Upper lobe of right lung (tissue), 1 donor: Measurements from ENCODE around the gene ARL13B. TPM values are rescaled to one million over a fixed set of nuclear protein-coding genes. Genes with fewer than 3 reads are reported as not detected.
"Not testable (repeated sequence)": the region's sequence is repeated elsewhere in the genome, so short reads cannot be mapped to it uniquely, and the experiment has no call there.

Experiments used
- ATAC-seq: fragments of 200-7000 bp; cut with Tn5 transposase; one replicate; pipeline ENCODE4 v1.9.1; 2020; ENCODE audit warnings: mild to moderate bottlenecking, moderate library complexity
- DNase-seq: peaks from one replicate; pipeline ENCODE4 v3.0.0-alpha.2; 2020
- H3K27ac ChIP-seq: fragments of 200-600 bp; one replicate; pipeline ENCODE4 v1.8.0; 2022
- H3K27me3 ChIP-seq: fragments of 200-600 bp; one replicate; pipeline ENCODE4 v1.8.0; 2022; ENCODE audit warnings: mild to moderate bottlenecking
- H3K36me3 ChIP-seq: fragments of 200-600 bp; one replicate; pipeline ENCODE4 v1.8.0; 2022
- H3K4me1 ChIP-seq: fragments of 200-600 bp; one replicate; pipeline ENCODE4 v1.8.0; 2022
- H3K4me3 ChIP-seq: fragments of 200-600 bp; one replicate; pipeline ENCODE4 v1.8.0; 2022; ENCODE audit warnings: mild to moderate bottlenecking
- H3K9me3 ChIP-seq: fragments of 200-600 bp; one replicate; pipeline ENCODE4 v1.8.0; 2022
- intact Hi-C: fragments of 100-400 bp; cut with DNase I; formaldehyde crosslinking; loops from one replicate; pipeline ENCODE4 v1.11.0; 2022
- long read RNA-seq: library from polyadenylated mRNA; unstranded; transcript quantifications from one replicate; pipeline ENCODE4 v2.0.0, GENCODE V29; 2021
- total RNA-seq: library from RNA; stranded (reverse); fragmentation: NEBNext Ultra II Directional; extraction: Animal tissue kit (Norgen Biotek cat#: 25700); gene quantifications from one replicate; pipeline ENCODE4 v1.2.1, GENCODE V29; 2021
- TF ChIP-seq, protein P1 (sequence below): fragments of 200-600 bp; IDR thresholded peaks from one replicate; pipeline ENCODE4 v1.8.0; 2022; ENCODE audit warnings: antibody characterized with exemption
- donor health status: DM: no; HTN: yes; CAD: no; lungs with severe emphysema.

The ARL13B gene
- total RNA-seq = 20.3 TPM
- long read RNA-seq, transcript ARL13B-203 (10 exons, 2,453 nt) = major isoform, 9 of 30 reads
- long read RNA-seq, partial matches to known transcripts = 1 of 30 reads
- long read RNA-seq, other reads (novel, unspliced or antisense) = 17 of 30 reads

DNA sequence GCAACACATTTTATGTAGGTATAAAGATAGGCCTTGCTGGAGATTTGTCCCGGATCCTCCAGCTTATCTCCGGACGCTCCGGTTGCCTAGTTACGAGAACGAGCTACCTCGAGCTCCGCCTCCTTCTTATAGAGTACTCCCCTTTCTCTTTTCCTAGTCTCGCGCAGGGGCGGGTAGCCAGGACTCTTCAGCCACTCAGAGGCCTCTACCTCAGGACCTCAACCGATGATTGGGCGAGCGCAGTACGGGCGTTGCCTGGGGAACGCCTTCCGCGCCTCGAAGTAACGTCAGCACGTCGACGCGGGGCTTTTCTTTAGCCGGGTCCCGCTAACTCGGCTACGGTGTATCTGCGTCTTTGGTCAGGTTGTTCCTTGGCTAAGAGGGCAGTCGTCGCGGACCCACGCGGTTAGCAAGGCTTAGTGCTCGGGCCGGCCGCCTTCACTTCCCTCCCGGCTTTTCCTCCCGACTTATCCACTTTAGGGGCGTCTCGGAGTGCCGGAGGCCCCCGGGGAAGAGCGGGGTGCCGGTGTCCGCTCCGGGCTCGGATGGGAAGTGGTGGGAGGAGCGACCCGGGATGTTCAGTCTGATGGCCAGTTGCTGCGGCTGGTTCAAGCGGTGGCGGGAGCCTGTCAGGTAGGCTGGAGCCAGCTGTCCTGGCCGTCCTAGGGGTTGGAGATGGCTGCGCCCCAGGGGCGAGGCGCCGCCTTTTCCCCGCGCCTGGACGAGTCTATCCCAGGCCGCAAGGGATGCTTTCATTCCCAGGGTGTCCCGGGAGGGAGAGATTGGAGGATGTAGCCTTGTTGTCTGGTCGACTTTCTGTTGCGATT, at the start of gene ARL13B:
Gene ARL13B (plus strand): TSS at position 306 of the 827 bp plus-strand sequence. CDS start 269 bp downstream, at position 575.
- intact Hi-C loops = no loop called here
- TF ChIP-seq, protein P1, sequence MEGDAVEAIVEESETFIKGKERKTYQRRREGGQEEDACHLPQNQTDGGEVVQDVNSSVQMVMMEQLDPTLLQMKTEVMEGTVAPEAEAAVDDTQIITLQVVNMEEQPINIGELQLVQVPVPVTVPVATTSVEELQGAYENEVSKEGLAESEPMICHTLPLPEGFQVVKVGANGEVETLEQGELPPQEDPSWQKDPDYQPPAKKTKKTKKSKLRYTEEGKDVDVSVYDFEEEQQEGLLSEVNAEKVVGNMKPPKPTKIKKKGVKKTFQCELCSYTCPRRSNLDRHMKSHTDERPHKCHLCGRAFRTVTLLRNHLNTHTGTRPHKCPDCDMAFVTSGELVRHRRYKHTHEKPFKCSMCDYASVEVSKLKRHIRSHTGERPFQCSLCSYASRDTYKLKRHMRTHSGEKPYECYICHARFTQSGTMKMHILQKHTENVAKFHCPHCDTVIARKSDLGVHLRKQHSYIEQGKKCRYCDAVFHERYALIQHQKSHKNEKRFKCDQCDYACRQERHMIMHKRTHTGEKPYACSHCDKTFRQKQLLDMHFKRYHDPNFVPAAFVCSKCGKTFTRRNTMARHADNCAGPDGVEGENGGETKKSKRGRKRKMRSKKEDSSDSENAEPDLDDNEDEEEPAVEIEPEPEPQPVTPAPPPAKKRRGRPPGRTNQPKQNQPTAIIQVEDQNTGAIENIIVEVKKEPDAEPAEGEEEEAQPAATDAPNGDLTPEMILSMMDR = no peak
- peaks cover 8% of the 10 kb centered on the region for H3K4me1 ChIP-seq
- H3K9me3 ChIP-seq = no peaks in the 10 kb centered on the region
- peak within 1 kb of the TSS; percentile 84 for H3K4me3 ChIP-seq
- peak within 1 kb of the TSS; percentile 93 for H3K27ac ChIP-seq
- peak; percentile 100 for ATAC-seq
- no peaks in the 10 kb centered on the region for H3K36me3 ChIP-seq
- H3K27me3 ChIP-seq = no peaks in the 10 kb centered on the region
- peak; percentile 98 for DNase-seq

DNA sequence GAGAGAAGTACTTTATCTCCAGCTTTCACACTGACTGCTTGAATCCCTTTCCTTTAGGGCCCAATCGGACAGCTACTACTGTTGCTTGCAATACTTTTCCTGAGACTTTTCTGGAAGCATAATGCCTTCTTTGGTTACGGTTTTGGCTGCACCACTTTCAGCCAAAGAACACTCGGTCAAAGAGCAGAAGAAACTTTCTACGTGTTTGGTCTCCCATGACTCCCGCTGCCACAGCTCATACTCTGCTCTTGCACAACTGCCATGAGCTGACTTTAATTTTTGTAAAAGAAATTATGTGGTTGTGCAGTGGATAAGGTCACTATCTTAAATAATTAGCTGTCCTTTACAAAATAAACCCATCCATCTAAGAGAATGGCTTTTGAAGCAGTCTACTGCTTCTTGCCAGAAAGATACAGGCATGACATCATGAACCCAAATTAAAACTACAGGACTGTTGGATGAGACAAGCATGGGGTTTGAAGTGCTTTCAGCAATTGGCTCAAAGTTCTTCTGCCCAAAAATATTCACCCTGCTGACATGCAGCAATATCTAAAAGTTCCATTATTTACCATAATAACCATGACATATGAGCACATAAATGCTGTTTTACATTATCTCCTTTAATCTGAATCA, 48.2 kb upstream of the ARL13B start:
- ATAC-seq (no peak), DNase-seq (no peak)
- Histone ChIP-seq H3K4me3 (no peak overlapping the region), H3K36me3 (no peaks in the 10 kb centered on the region), H3K27me3 (no peaks in the 10 kb centered on the region), H3K4me1 (no peaks in the 10 kb centered on the region), H3K9me3 (no peaks in the 10 kb centered on the region), H3K27ac (no peak overlapping the region)
- TF ChIP-seq, protein P1 = no peak
- intact Hi-C loops = no loop called here

DNA sequence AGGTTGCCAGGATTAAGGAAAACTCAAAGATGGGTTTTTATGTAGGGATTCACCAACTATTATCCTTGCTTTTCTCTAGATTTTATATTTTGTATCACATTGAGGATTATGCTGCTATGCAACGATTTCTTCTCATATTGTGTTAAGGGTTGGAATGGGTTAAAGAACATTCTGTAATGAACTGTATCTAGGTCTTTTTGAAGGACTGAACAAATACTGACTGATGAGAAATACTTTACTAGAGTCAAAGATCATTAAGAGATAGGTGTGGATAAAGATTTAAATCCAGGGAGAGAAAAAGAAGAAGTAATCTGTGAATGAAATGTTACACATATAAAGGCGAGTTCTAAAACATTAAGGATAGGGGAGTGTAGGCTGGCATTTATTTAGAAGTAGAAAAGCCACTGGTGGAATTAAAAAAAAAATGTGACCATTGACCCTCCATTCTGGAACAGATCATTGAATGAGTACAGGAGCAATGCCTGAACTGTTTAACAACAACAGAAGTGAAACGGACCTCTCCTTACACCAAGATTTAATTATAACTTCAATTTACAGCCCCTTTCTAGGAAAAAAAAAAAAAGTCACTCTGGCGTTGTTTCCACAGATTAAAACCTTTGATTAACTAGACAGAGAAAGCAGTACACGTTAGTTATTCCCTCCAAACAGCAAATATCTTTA, 45.4 kb upstream of the ARL13B start:
- intact Hi-C loops = no loop called here
- H3K36me3 ChIP-seq = no peaks in the 10 kb centered on the region
- TF ChIP-seq, protein P1 = no peak
- DNase-seq (no peak), ATAC-seq (no peak)
- no peaks in the 10 kb centered on the region for H3K4me1 ChIP-seq
- no peak overlapping the region for H3K4me3 ChIP-seq
- H3K27me3 ChIP-seq = no peaks in the 10 kb centered on the region
- H3K27ac ChIP-seq = no peak overlapping the region
- no peaks in the 10 kb centered on the region for H3K9me3 ChIP-seq

DNA sequence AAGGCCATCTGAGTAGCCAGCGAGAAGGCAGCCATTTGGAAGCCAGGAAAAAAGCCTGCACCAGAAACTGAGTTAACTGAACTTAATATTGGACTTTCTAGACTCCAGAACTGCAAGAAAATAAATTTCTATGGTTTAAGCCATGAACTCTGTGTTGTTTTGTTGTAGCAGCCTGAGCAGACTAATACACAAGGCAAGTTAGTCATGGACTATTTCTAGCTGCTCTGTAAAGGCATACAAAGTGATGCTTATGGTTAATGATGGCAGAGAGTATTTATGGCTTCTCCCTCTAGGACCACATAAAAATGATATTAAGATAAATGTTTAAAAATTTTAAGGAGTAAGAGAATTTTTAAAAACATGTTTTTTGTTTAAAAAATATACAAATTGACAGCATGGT, 43.4 kb upstream of the ARL13B start:
- Histone ChIP-seq H3K4me3 (no peak overlapping the region), H3K27me3 (no peaks in the 10 kb centered on the region), H3K36me3 (no peaks in the 10 kb centered on the region), H3K9me3 (no peaks in the 10 kb centered on the region), H3K4me1 (no peaks in the 10 kb centered on the region), H3K27ac (no peak overlapping the region)
- DNase-seq (no peak), ATAC-seq (no peak)
- TF ChIP-seq, protein P1 = no peak
- intact Hi-C loops = no loop called here

DNA sequence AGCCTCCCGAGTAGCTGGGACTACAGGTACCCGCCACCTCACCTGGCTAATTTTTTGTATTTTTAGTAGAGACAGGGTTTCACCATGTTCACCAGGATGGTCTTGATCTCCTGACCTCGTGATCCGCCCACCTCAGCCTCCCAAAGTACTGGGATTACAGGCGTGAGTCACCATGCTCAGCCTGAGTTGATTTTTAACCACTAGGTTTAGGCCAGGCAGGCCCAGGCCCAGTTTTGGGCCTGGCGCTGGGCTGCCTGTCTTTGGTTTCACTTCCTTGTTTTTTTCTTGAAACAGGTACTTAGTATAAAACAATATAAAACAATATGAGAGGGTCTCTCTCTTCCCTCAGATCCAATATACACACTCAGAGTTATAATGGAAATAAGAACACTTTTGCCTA, 42.5 kb upstream of the ARL13B start:
- H3K9me3 ChIP-seq, ATAC-seq, H3K36me3 ChIP-seq, H3K27me3 ChIP-seq, H3K4me3 ChIP-seq, DNase-seq, intact Hi-C loops, H3K27ac ChIP-seq, H3K4me1 ChIP-seq: not testable (repeated sequence)

DNA sequence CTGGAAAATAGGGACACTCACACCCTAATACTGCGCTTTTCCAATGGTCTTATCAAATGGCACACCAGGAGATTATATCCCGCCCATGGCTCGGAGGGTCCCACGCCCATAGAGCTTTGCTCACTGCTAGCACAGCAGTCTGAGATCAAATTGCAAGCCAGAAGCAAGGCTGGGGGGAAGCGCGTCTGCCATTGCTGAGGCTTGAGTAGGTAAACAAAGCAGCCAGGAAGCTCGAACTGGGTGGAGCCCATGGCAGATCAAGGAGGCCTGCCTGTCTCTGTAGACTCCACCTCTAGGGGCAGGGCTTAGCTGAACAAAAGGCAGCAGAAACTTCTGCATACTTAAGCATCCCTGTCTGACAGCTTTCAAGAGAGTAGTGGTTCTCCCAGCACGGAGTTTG, 30.0 kb upstream of the ARL13B start:
- ATAC-seq, intact Hi-C loops, H3K27me3 ChIP-seq: not testable (repeated sequence)

More for the DNA sequence above, 30.0 kb upstream of the ARL13B start:
- not testable (repeated sequence) for H3K4me3 ChIP-seq, H3K36me3 ChIP-seq, H3K9me3 ChIP-seq, H3K27ac ChIP-seq, DNase-seq, H3K4me1 ChIP-seq
